Measurements from ENCODE around the gene COPG1. TPM values are rescaled to one million over a fixed set of nuclear protein-coding genes. Genes with fewer than 3 reads are reported as not detected.

COPG1 gene
- total RNA-seq, 4 donors from 2014 or later: 77.1 to 95.3 (median 88.6) TPM

- peaks cover 28% of the 10 kb centered on the region for H3K36me3 ChIP-seq
- H3K9me3 ChIP-seq: no peaks in the 10 kb centered on the region
- H3K4me3 ChIP-seq: no peak overlapping the region
- no peak for DNase-seq (ENCODE audit: low spot score in 2 of 2)
- TF ChIP-seq POLR2AphosphoS5 (IDR thresholded peaks at IDR 0.05) (no peak), POLR2A (IDR thresholded peaks at IDR 0.05) (no peak), EP300 (IDR thresholded peaks at IDR 0.05) (no peak)
- peaks cover 8% of the 10 kb centered on the region for H3K4me1 ChIP-seq
- no peaks in the 10 kb centered on the region for H3K27me3 ChIP-seq
- no peak overlapping the region for H3K27ac ChIP-seq
- WGBS: 97% methylated on average over 9 of the region's 9 CpGs
Observed at GRCh38 chr3:129321887-129322286, 72.5 kb downstream of the COPG1 start.

- TF ChIP-seq POLR2AphosphoS5 (IDR thresholded peaks at IDR 0.05) (no peak), POLR2A (IDR thresholded peaks at IDR 0.05) (no peak), EP300 (IDR thresholded peaks at IDR 0.05) (no peak), CTCF (IDR thresholded peaks at IDR 0.05) (no peak)
- Histone ChIP-seq H3K27ac (no peak overlapping the region), H3K36me3 (peaks cover 28% of the 10 kb centered on the region), H3K9me3 (no peaks in the 10 kb centered on the region), H3K27me3 (no peaks in the 10 kb centered on the region), H3K4me3 (no peak overlapping the region), H3K4me1 (no peaks in the 10 kb centered on the region)
- WGBS: 84% methylated on average over 9 of the region's 12 CpGs
- no peak for DNase-seq (ENCODE audit: low spot score in 2 of 2)
Observed at GRCh38 chr3:129323651-129324294, 74.4 kb downstream of the COPG1 start.

GRCh38 chr3:129324855-129325254 is 75.4 kb downstream of the COPG1 start:
- H3K27ac ChIP-seq: no peak overlapping the region
- H3K4me1 ChIP-seq: no peaks in the 10 kb centered on the region
- DNase-seq (ENCODE audit: low spot score in 2 of 2): no peak
- H3K4me3 ChIP-seq: no peak overlapping the region
- no peaks in the 10 kb centered on the region for H3K27me3 ChIP-seq
- H3K9me3 ChIP-seq: no peaks in the 10 kb centered on the region
- peaks cover 24% of the 10 kb centered on the region for H3K36me3 ChIP-seq
- TF ChIP-seq POLR2AphosphoS5 (IDR thresholded peaks at IDR 0.05): no peak
- TF ChIP-seq POLR2A (IDR thresholded peaks at IDR 0.05): no peak
- no peak for TF ChIP-seq CTCF (IDR thresholded peaks at IDR 0.05)
- no peak for TF ChIP-seq EP300 (IDR thresholded peaks at IDR 0.05)
- 98% methylated on average over 7 of the region's 12 CpGs for WGBS

- TF ChIP-seq EP300 (IDR thresholded peaks at IDR 0.05) (no peak), CTCF (IDR thresholded peaks at IDR 0.05) (no peak), POLR2A (IDR thresholded peaks at IDR 0.05) (no peak), POLR2AphosphoS5 (IDR thresholded peaks at IDR 0.05) (no peak)
- Histone ChIP-seq H3K4me3 (no peak overlapping the region), H3K27ac (no peak overlapping the region), H3K4me1 (no peaks in the 10 kb centered on the region), H3K27me3 (no peaks in the 10 kb centered on the region), H3K9me3 (no peaks in the 10 kb centered on the region), H3K36me3 (peaks cover 23% of the 10 kb centered on the region)
- no peak for DNase-seq (ENCODE audit: low spot score in 2 of 2)
- 97% methylated on average over 3 of the region's 3 CpGs for WGBS
Observed at GRCh38 chr3:129325383-129325782, 76.0 kb downstream of the COPG1 start.

GRCh38 chr3:129326138-129326537 is 76.7 kb downstream of the COPG1 start:
- TF ChIP-seq POLR2A (IDR thresholded peaks at IDR 0.05) (no peak), POLR2AphosphoS5 (IDR thresholded peaks at IDR 0.05) (no peak), EP300 (IDR thresholded peaks at IDR 0.05) (no peak), CTCF (IDR thresholded peaks at IDR 0.05) (no peak)
- 95% methylated on average over 8 of the region's 12 CpGs for WGBS
- H3K4me1 ChIP-seq: no peaks in the 10 kb centered on the region
- peaks cover 15% of the 10 kb centered on the region for H3K36me3 ChIP-seq
- H3K4me3 ChIP-seq: no peak overlapping the region
- H3K9me3 ChIP-seq: no peaks in the 10 kb centered on the region
- no peak overlapping the region for H3K27ac ChIP-seq
- DNase-seq (ENCODE audit: low spot score in 2 of 2): no peak
- no peaks in the 10 kb centered on the region for H3K27me3 ChIP-seq
